G401.6 (cell line): ENCODE measurements around the gene FBXL17.

Experiments
- FAIRE-seq: peaks from 2 replicates; lab custom pipeline; 2012; peaks lifted over from hg19 to GRCh38; lab: Jason Lieb, UNC

Gene FBXL17

DNA sequence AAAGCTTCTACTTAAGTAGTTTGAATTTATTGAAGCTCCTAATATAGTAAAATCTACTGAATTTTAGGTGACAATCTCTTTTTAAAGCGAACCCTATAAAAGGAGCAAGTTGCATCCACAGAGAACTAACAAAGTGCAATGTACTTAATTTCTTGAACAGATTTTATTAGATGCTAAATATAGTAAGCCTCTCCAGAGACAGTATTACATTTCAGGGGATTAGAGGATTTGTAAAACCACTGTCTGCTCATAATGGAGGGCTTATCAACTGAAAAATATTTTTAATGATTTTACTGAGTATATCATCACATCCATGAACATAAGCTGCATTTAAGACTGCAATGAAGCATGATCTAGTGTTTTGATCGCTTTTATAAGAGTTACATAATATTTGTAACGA is 481.2 kb downstream of the FBXL17 start:
- no peak for FAIRE-seq

DNA sequence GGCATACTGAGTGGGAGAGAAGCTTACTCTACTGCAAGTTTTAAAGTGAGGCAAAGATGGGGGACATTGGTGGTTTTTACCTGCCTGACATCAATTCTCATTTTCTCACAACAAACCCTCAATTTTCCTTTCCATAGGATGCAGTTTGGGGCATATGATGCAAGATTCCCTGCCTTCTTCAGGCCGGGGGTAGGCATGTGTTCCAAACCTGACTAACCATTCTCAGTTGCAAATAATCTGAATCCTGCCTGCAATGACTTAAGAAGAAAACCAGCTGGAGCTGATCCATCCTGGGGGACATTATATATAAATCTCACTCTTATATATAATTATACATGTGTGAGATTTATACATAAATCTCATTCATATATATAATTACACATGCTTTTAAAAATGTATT is 487.5 kb downstream of the FBXL17 start:
- FAIRE-seq = no peak

GRCh38 chr5:107893642-107894041 is 488.3 kb downstream of the FBXL17 start:
- no peak for FAIRE-seq

DNA sequence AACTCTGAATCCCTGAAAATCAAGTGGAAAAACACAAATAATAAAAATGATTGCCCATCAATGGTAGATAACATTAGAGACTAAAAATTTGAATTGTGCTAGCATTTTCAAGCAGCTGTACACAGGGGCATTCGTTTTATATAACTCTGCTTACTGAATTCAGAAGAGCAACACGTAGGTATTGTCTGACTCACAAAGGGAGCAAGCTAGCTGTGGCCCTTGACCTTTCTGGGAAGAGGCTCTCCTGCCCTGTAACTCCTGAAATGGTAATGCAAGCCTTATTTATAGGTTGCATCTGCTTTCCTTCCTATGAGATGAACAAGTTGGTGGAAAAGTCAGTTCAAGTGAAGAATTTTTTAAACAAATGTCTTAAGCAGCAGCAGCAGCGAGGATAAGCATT is 492.5 kb downstream of the FBXL17 start:
- no peak for FAIRE-seq

DNA sequence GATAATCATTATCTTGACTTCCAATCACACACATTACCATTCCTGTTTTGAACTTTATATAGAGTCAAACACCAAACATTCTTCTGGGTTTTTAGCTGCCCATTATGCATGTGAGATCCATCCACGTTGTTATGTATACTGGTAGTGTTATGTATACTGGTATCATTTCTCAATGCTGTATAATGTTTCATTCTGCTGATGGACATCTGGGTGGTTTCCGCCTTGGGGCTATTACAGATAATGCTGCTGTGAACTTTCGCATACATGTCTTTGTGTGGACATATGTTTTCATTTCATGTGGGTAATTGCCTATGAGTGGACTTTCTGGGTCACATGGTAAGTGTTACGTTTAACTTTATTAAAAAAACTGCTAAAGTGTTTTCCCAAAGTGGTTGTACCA is 493.4 kb downstream of the FBXL17 start:
- FAIRE-seq = no peak

- FAIRE-seq = no peak
These were observed 494.5 kb downstream of the FBXL17 start for GRCh38 chr5:107887166-107887943.

- no peak for FAIRE-seq
These were observed 496.3 kb downstream of the FBXL17 start for GRCh38 chr5:107885601-107886000.

GRCh38 chr5:107884871-107885270 is 497.0 kb downstream of the FBXL17 start:
- no peak for FAIRE-seq

- FAIRE-seq = no peak
These were observed 503.2 kb downstream of the FBXL17 start for GRCh38 chr5:107878661-107879060.

GRCh38 chr5:107876906-107877305 is 505.0 kb downstream of the FBXL17 start:
- FAIRE-seq = no peak

GRCh38 chr5:107876261-107876660 is 505.6 kb downstream of the FBXL17 start:
- FAIRE-seq = no peak

DNA sequence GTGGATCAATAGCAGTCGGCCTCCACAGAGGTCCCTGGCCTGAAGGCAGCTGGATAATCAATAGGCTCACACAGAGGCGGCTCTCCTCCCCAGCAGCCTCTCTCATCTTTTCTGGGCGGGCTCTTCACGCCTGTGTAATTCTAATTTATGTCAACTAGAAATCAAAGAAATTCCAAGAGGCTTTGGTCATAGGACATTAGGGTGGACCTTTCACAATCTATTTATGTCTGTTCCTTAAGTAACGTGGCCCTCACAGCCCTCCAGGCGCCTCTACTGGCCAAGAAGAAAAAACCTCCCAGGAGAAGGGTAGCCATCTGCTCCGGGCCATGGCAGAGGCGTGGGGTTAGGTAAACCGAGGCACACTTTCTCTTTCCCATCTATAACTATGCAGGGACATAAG is 506.1 kb downstream of the FBXL17 start:
- FAIRE-seq = no peak

DNA sequence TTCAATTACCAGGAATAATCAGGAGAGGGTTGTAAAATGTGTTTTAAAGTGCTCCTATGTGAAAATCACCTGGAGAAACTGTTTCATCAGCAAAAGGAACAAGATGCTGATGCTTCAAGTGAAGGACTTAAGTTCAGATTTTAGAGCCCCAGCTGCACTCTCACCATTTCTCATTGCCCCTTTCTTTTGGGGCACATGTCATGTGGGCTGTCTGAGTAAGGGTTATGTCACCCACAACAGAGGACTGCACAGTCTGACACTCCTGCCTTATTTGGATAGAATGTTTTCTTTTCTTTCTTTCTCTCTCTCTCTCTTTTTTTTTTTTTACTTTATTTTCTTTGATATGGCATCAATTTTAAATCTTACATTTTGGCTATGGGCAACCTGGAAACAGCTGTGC is 507.1 kb downstream of the FBXL17 start:
- no peak for FAIRE-seq

DNA sequence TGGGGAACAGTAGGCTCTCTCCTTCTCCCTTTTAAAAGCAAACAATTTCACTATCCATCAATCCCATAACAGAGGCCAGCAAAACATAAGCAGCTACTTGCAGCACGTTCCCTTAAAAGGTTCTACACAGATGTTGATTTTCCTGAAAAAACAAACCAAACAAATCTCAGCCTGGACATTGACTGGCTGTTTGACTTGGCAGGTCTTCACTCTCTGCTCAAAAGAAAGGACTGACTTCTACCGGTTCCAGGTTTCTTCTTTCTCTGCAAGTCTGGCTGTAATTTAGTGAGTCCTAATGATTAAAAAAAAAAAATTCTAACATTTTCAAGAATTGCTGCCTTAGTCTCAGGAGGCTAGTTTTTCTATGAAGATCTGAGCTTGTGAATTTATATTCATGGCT is 508.0 kb downstream of the FBXL17 start:
- no peak for FAIRE-seq

DNA sequence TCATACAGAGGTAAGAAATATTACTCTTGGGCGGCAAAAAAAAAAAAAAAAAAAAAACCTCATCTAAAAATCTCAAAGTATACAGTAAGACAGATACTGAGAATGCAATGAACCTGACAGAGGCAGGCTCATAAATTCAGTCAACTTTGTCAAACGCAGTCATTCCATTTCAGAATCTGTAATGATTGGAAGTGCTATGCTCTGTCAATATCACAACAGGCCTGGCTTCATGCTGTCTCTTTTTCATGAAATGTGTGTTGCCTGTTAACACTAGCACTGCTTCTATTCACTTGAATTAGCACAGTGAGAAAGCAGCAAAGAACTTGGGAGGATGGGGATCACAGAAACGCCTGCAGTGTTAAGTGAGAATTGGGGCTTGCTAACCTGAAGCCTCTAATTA is 510.9 kb downstream of the FBXL17 start:
- no peak for FAIRE-seq

- no peak for FAIRE-seq
These were observed 512.3 kb downstream of the FBXL17 start for GRCh38 chr5:107869438-107870115.

DNA sequence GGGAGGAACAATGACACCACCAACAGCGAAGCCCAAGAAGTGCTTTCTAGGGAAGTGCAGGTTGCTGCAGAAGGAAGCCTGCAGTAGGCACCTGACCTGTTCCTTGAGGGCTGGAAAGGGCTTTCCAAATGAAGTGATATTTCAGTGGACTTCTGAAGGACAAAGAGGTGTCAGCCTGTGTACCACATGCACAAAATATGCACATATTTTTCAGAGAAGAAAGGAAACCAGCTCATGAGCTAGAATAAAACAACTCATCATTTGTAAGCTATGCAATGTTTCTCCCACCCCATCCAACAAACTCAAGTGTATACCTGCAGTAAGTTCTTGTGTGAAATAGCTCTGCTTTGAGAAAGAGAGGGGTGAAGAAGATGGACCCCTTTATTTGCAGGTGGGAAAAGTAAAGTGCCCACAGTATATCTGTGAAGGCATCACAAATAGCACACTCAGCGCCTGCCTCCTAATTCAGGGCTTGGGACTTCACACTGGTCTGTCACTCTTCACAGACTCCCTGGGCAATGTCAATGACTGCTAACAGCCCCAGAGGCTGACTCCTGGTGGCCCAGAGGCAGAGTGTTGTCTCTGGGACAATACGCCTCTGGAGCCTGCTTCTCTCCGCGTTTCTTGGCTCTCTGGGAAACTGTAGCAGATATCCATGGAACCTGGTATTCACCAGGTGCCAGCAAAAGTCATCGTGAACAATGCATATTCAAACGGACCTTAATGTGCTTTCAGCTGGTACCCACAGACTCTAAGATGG is 513.1 kb downstream of the FBXL17 start:
- FAIRE-seq = no peak

GRCh38 chr5:107867266-107867665 is 514.6 kb downstream of the FBXL17 start:
- FAIRE-seq = no peak

DNA sequence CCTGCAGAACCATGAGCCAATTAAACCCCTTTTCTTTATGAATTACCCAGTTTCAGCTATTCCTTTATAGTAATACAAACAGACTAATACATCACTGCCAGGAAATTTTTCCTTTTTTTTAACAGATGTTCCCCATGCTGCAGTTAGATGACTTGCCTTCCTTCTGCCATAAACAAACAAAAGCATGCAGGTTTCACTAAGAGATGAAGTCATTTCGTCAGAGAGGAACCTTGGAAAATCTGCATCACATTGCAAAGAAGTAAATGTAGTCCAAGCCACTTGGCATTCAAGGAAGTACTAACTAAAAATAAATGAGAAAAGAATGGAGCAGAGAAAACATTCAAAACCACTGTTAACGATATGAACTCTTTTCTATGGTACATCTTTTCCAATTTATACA is 517.1 kb downstream of the FBXL17 start:
- no peak for FAIRE-seq

- no peak for FAIRE-seq
These were observed 518.8 kb downstream of the FBXL17 start for GRCh38 chr5:107863125-107863524.

- FAIRE-seq = no peak
These were observed 520.3 kb downstream of the FBXL17 start for GRCh38 chr5:107861565-107861964.

DNA sequence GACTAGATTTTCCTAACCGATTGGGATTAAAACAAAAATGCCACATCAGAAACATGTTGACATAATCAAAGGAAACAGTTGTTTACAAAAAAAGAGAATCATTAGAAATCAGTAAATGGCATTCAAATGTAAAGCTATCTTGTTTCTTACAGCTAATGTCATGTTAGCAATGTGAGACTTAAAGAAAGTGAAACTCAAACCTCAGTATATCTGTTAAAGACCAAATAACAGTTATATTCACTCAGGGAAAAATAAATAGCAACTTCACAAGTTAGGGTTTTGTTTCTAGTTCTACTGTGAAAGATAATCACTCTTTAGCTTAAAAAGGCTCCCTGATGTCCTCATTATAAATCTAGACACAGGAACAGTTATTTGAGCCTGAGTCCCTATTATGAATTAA is 521.9 kb downstream of the FBXL17 start:
- no peak for FAIRE-seq

- FAIRE-seq = no peak
These were observed 523.1 kb downstream of the FBXL17 start for GRCh38 chr5:107858788-107859187.
